GM12878 (cell line): ENCODE results near the gene RSPRY1. TPM values are rescaled to one million over a fixed set of nuclear protein-coding genes. Genes with fewer than 3 reads are reported as not detected.
A peak's percentile ranks its signal among the peaks of the same experiment; 100 is the strongest.

ENCODE experiments used
- BCLAF1 ChIP-seq: fragments of 450-650 bp; IDR thresholded peaks from 2 replicates; pipeline ENCODE4 v1.6.1; 2017; ENCODE audit warnings: antibody characterized with exemption, mild to moderate bottlenecking, moderate library complexity
- FOS ChIP-seq: IDR thresholded peaks from 3 replicates; pipeline ENCODE4 v1.6.1; 2011; ENCODE audit warnings: borderline replicate concordance; ENCODE audit not compliant: insufficient read length; ENCODE audit errors: extremely low read depth
- MAX ChIP-seq: IDR thresholded peaks from 2 replicates; pipeline ENCODE4 v1.6.1; 2012; ENCODE audit warnings: low read depth, low read length, improper control_type of control experiment
- MYC ChIP-seq: IDR thresholded peaks from 2 replicates; pipeline ENCODE4 v1.6.1; 2011; ENCODE audit warnings: mild to moderate bottlenecking, low read length, moderate library complexity, inconsistent platforms; ENCODE audit not compliant: insufficient read depth, insufficient replicate concordance, insufficient read length, severe bottlenecking
- NR2C2 ChIP-seq: IDR thresholded peaks from 2 replicates; pipeline ENCODE4 v1.6.1; 2011; ENCODE audit warnings: borderline replicate concordance, low read depth; ENCODE audit not compliant: control insufficient read depth, insufficient read length
- SIX5 ChIP-seq: IDR thresholded peaks from 2 replicates; pipeline ENCODE4 v1.6.1; 2011; ENCODE audit warnings: mild to moderate bottlenecking, low read depth, low read length, moderate library complexity; ENCODE audit not compliant: severe bottlenecking
- SMAD1 ChIP-seq: fragments of 450-650 bp; IDR thresholded peaks from 2 replicates; pipeline ENCODE4 v1.6.1; 2018; ENCODE audit warnings: mild to moderate bottlenecking, low read depth; ENCODE audit not compliant: partially characterized antibody
- SMC3 ChIP-seq: IDR thresholded peaks from 2 replicates; pipeline ENCODE4 v1.6.1; 2011; ENCODE audit warnings: low read length, improper control_type of control experiment, borderline replicate concordance
- SP1 ChIP-seq: IDR thresholded peaks from one replicate; pipeline ENCODE4 v1.6.1; 2011; ENCODE audit warnings: low read depth, low read length
- TAF1 ChIP-seq: IDR thresholded peaks from 2 replicates; pipeline ENCODE4 v1.6.1; 2011; ENCODE audit warnings: mild to moderate bottlenecking, low read depth, low read length, borderline replicate concordance
- TARDBP ChIP-seq: IDR thresholded peaks from 2 replicates; pipeline ENCODE4 v1.6.1; 2016; ENCODE audit warnings: borderline replicate concordance
- polyA plus RNA-seq, 11 experiments: library from polyadenylated mRNA; depleted of rRNA in 4 of 11; unstranded in 6 of 11; stranded (reverse) in 5 of 11; fragments of >200 nt; fragmentation: Nextera tagmentation in 4 of 11; fragmentation: Illumina TruSeq in 1 of 11; extraction: Ambion mirVana in 4 of 11; extraction: Trizol in 1 of 11; gene quantifications; 1 replicate in 1 of 11; 2 replicates in 10 of 11; pipeline versions ENCODE4 v1.2.1 to v1.2.3, GENCODE V29; 2011 to 2016; ENCODE audit warnings: inconsistent platforms in 2 of 11, missing spikeins in 2 of 11, low read depth in 1 of 11
- total RNA-seq, 4 experiments: library from RNA; depleted of rRNA in 3 of 4; stranded (reverse); fragments of >200 nt in 3 of 4; fragmentation: Illumina TruSeq in 1 of 4; extraction: Trizol in 1 of 4; gene quantifications; 2 replicates each; pipeline versions ENCODE4 v1.2.1 to v1.2.3, GENCODE V29; 2013 to 2021
- TF ChIP-seq, protein P1 (sequence below): fragments of 450-650 bp; conservative IDR thresholded peaks from 2 replicates; pipeline ENCODE4 v1.6.1; 2017; ENCODE audit warnings: mild to moderate bottlenecking, moderate library complexity

The RSPRY1 gene
- total and polyA plus RNA-seq, 10 of the 15 experiments (the other 5 are each of a cell fraction or from before 2014, with no cell fraction given), result 18.5 to 57.0 (median 41.2) TPM

DNA sequence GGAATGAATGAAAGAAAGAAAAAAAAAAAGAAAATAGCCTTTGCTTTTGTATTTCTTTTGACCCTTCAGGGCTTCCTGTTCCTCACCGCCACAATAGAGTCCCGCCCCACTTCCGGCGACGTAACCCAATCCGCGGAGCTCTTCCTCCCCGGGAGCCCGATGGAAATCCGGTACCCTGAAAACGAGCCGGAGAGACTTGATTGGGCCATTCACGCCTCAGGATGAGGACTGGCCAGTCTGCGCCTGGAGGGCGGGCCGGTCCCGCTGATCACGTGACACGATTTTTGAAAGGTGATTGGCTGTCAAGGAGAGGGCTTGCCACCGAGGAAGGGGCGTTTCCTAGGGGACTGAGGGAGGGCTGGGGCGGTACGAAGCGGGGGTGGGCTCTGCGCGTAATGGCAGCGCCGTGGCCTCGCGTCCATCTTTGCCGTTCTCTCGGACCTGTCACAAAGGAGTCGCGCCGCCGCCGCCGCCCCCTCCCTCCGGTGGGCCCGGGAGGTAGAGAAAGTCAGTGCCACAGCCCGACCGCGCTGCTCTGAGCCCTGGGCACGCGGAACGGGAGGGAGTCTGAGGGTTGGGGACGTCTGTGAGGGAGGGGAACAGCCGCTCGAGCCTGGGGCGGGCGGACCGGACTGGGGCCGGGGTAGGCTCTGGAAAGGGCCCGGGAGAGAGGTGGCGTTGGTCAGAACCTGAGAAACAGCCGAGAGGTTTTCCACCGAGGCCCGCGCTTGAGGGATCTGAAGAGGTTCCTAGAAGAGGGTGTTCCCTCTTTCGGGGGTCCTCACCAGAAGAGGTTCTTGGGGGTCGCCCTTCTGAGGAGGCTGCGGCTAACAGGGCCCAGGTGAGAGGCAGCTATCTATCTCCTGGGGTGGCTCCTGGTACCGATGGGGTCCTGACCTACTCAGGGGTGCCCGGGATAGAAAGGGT, at the start of gene RSPRY1, which contains the start of gene PSME3IP1 (continued):
- TF ChIP-seq SMAD1, result no peak
- peak; percentile 93 for TF ChIP-seq SP1
- peak; percentile 62; the same call in 1 of the 2 replicates for TF ChIP-seq TAF1
- no peak for TF ChIP-seq BCLAF1
- peak; percentile 54 for TF ChIP-seq MYC
- TF ChIP-seq, protein P1, sequence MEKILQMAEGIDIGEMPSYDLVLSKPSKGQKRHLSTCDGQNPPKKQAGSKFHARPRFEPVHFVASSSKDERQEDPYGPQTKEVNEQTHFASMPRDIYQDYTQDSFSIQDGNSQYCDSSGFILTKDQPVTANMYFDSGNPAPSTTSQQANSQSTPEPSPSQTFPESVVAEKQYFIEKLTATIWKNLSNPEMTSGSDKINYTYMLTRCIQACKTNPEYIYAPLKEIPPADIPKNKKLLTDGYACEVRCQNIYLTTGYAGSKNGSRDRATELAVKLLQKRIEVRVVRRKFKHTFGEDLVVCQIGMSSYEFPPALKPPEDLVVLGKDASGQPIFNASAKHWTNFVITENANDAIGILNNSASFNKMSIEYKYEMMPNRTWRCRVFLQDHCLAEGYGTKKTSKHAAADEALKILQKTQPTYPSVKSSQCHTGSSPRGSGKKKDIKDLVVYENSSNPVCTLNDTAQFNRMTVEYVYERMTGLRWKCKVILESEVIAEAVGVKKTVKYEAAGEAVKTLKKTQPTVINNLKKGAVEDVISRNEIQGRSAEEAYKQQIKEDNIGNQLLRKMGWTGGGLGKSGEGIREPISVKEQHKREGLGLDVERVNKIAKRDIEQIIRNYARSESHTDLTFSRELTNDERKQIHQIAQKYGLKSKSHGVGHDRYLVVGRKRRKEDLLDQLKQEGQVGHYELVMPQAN, result peak; percentile 81
- TF ChIP-seq TARDBP, result no peak
- TF ChIP-seq FOS, result peak; percentile 56
- TF ChIP-seq NR2C2, result no peak
- TF ChIP-seq MAX, result peak; percentile 46; the same call in 1 of the 2 replicates
- TF ChIP-seq SIX5, result peak; percentile 21
- no peak for TF ChIP-seq SMC3
